ENCODE results near the gene GRP. TPM values are rescaled to one million over a fixed set of nuclear protein-coding genes. Genes with fewer than 3 reads are reported as not detected.
"Not testable (repeated sequence)": the region's sequence is repeated elsewhere in the genome, so short reads cannot be mapped to it uniquely, and the experiment has no call there.

The GRP gene
- total RNA-seq, 1 experiment from 2014 or later, result not detected

- peak; percentile 60 for DNase-seq (ENCODE audit: low read depth)
Observed at GRCh38 chr18:59229191-59229590, 9.2 kb downstream of the GRP start.

DNA sequence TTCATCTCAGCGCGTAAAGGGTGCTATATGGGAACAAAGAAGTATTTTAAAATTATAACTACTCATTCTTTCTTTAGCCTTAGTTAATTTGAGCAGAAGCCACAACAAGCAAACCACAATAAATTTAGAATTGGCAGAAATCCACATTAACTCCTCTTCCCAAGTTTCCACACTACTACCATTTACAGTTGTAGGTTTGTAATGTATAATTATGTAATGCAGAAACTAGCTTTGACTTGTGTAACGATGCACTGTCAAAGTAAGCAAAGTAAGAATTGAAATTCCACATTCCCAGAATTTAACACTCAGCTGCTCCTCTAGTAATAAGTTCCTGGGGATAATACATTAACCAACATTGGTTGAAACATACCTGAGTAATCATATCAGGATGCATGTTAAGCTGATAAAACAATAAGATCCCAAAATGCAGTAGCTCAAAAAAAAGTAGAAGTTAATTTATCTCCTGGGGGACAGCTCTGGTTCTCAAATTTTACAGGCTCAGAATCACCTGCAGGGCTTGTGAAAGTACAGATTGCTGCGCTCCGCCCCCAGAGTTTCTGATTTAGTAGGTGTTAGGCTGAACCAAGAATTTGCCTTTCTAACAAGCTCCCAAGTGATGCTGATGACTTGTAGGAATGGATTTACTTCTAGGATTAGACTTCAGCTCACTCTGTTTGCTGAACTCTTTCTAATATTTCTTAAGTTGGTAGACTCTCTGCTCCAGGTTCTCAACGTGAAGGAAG, 9.9 kb downstream of the GRP start:
- DNase-seq (ENCODE audit: low read depth), result peak; percentile 24

DNA sequence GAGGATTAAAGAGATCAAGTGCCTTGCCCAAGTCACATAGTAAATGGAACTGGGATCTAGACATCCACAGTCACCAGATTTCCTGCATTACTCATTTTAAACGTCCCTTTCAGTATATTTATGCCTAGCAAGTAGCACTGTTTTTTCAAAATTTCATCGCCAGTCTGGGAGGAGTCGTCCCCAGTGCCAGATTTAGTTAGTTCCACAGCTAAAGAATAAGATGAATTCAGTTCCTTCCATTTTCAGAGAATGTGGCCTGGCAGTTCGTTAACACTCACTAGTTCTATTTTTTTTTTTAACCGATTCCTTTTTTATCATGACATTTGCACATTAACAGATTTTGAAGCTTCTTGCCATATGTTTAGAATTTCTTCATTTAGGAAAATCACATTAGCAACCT, 11.2 kb downstream of the GRP start:
- no peak for DNase-seq (ENCODE audit: low read depth)

DNA sequence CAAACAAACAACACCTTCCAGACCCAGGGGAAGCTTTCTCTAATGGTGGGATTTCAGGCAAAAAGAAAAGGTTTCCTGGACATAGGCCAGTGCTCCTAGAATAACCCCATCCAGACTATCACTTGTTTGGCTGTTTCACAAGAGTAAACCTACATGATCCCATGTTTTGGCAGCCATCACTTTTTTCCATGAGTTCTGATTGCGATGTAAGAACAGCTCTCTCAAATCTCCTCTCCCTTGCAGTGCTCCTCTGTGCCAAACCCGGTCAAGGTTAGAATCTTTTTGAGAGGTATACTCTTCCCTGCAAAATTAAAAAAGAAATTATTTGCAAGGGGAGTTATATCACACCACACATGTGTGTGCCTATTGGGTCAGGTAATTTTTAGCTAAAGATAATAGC, 11.9 kb downstream of the GRP start:
- DNase-seq (ENCODE audit: low read depth), result no peak

GRCh38 chr18:59232309-59233016, 12.5 kb downstream of the GRP start:
- DNase-seq (ENCODE audit: low read depth), result no peak

DNA sequence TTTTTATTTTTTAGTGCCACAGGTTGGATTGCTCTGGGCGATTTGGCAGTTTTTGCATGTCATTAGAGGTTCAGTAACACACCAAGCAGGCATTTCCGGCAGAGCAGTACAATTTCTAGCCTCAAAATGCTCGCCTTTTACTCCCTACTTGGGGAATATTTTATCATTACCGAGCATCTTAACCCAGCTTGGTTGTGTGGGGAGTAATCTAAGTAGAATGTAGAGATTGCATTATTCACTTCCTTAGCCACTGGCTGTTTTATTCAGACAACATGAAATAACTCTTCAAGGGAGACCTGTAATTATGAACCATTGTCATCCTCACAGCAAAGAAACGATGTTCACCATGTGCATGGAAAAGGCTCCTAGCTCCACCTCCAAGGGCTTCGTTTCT, 13.1 kb downstream of the GRP start:
- peak; percentile 70 for DNase-seq (ENCODE audit: low read depth)

- no peak for DNase-seq (ENCODE audit: low read depth)
Observed at GRCh38 chr18:59238385-59238784, 18.4 kb downstream of the GRP start.

- no peak for DNase-seq (ENCODE audit: low read depth)
Observed at GRCh38 chr18:59239642-59240041, 19.7 kb downstream of the GRP start.

DNA sequence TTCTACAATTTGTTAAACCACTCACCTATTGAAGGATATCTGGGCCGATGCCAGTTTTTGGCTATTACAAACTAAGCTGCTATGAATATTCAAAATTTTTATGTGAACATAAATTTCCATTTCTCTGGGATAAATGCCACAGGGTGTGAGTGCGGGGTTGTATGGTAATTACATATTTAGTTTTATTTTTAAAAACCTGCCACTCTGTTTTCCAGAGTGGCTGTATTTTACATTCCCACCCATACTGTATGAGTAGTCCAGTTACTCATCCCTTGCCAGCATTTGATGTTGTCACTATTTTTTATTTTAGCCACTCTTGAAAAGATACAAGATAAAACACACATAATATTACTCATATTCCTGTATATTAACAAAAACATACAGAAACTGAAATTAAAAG, 22.9 kb downstream of the GRP start:
- no peak for DNase-seq (ENCODE audit: low read depth)

DNA sequence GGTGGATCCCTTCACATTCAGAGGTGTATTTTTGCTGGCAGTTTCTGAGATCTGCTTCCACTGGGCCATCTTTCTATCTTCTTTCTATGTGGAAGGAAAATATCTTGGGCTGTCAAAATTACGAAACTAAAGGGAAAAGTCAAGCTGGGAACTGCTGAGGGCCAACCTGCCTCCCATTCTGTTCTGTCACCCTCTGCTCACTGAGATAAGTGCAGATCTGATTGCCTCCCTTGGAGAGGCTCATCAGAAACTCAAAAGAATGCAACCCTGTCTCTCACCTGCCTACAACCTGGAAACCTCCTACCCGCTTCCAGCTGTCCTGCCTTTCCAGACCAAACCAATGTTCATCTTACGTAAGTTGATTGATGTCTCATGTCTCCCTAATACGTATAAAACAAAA, 26.8 kb downstream of the GRP start:
- no peak for DNase-seq (ENCODE audit: low read depth)

DNA sequence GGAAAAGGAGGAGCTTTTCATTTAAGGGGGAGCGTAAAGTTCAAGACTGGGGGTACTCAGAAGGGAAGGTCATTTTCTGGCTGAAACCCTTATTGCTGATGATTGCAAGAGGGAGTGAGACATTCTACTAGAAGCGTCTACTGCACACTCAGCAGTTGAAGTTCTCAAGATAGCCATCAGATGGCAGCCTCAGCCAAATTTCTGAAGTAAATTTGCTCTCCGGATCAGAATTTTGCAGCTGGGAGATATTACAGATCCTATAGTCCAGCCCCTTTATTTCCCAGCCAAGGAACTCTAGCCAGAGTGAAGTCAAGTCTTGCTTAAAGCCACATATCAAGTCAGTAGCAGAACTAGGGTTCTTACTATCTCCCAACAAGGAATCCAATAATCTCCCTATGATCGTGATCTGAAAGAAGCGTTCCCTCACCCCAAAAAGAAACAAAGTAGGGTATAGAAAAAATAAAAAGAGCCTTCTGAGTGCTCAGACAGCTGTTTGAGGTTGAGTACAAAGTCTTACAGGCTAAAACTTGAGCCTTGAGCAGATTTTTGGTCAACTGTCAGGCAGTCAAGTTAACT, 29.3 kb downstream of the GRP start:
- peak; percentile 68 for DNase-seq (ENCODE audit: low read depth)

GRCh38 chr18:59255491-59255890, 35.5 kb downstream of the GRP start:
- DNase-seq (ENCODE audit: low read depth), result not testable (repeated sequence)

- DNase-seq (ENCODE audit: low read depth), result not testable (repeated sequence)
Observed at GRCh38 chr18:59261842-59262241, 41.9 kb downstream of the GRP start.

DNA sequence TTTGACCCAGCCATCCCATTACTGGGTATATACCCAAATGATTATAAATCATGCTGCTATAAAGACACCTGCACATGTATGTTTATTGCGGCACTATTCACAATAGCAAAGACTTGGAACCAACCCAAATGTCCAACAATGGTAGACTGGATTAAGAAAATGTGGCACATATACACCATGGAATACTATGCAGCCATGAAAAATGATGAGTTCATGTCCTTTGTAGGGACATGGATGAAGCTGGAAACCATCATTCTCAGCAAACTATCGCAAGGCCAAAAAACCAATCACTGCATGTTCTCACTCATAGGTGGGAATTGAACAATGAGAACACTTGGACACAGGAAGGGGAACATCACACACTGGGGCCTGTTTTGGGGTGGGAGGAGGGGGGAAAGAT, 42.3 kb downstream of the GRP start:
- not testable (repeated sequence) for DNase-seq (ENCODE audit: low read depth)

GRCh38 chr18:59263661-59264060, 43.7 kb downstream of the GRP start:
- no peak for DNase-seq (ENCODE audit: low read depth)

GRCh38 chr18:59264121-59264571, 44.2 kb downstream of the GRP start:
- DNase-seq (ENCODE audit: low read depth), result no peak

DNA sequence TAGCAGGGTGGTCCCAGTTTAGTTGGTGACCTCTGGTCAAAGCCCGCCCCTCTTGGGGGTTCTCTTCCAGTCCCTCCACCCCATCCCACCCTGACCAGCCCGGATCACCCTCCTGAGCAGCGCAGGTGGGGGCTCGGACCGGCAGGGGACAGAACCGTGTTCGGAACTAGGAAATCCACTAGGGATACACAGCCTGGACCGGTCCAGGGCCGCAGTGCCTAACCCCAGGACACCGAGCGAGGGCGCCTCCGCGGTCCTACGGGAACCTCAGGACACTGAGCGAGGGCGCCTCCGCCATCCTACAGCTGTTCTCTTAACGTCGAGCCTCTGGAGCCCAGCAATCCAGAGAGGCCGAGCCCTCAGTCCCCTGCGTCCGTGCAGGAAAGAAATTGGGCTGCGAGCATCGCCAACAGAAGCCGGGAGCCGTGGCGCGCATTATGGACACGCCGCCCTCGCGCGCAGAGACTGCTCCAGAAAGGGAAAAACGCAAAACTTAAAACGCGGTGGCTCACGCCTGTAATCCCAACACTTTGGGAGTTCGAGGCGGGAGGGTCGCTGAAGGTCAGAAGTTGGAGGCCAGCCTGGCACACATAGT, 44.8 kb downstream of the GRP start:
- DNase-seq (ENCODE audit: low read depth), result no peak

DNA sequence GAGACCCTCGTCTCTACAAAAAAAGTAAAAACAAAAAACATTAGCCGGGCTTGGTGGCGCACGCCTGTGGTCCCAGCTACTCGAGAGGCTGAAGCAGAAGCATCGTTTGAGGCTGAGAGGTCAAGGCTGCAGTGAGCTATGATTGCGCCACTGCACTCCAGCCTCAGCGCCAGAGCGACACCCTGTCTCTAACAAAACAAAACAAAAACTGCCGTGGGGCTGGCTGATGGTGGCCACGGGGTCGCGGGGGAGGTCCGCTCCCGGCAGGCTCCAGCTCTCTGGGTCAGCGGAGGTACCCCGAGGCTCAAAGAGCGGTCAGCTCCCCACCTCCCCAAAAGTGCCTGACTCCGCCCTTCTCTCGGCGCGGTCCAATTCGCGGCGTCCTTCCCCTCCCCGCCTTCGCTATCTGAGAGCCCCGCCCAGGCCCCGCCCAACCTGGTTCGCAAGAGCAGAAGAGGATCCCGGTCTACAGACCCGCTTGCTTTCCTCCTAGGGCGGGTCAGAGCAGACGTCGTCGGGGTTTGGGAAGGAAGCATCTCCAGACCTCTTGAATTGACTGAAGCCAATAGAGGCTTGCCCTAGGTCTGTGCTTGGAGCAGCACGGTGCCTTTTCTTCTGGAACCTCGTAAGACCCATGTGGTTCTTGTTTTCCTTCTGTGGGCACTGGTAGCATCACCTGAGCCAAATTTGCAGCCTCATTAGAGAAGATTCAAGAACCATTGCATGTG, 45.5 kb downstream of the GRP start:
- DNase-seq (ENCODE audit: low read depth), result peak; percentile 15

- no peak for DNase-seq (ENCODE audit: low read depth)
Observed at GRCh38 chr18:59265974-59266369, 46.0 kb downstream of the GRP start.

- DNase-seq (ENCODE audit: low read depth), result no peak
Observed at GRCh38 chr18:59266459-59266858, 46.5 kb downstream of the GRP start.

GRCh38 chr18:59266886-59267502, 47.0 kb downstream of the GRP start:
- no peak for DNase-seq (ENCODE audit: low read depth)
